ENCODE data around the gene COQ8A. TPM values are rescaled to one million over a fixed set of nuclear protein-coding genes. Genes with fewer than 3 reads are reported as not detected.

COQ8A gene
- total and polyA plus RNA-seq, 10 of the 15 experiments (the other 5 are each of a cell fraction or from before 2014, with no cell fraction given), result 0.72 to 24.8 (median 12.1) TPM

DNA sequence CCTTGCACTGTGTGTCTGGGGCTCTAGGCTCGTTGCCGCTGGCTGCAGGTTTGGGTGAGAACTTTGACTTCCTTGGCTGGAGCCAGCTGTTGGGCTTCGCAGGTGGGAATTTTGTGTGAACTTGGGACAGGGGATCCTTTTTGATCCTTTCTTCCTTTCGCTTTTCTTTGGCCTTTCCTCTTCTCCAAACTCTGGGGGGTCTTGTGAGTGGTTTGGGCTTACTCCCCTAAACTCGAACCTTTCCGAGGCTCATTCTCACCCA, 643 bp downstream of the COQ8A start:
- Histone ChIP-seq H3K4me1 (ENCODE audit: control insufficient read depth, insufficient read depth, low read length) (peaks cover 5% of the 10 kb centered on the region; the same call in 1 of the 2 replicates), H3K27me3 (replicated peaks in 1 of 2; ENCODE audit: control insufficient read depth in 2 of 2, insufficient read depth in 2 of 2, low read length in 1 of 2) (no peaks in the 10 kb centered on the region), H4K20me1 (ENCODE audit: control insufficient read depth, insufficient read depth) (no peaks in the 10 kb centered on the region), H3K4me2 (ENCODE audit: control insufficient read depth, insufficient read depth) (peak overlapping the region; percentile 99), H3K9me3 (replicated peaks; ENCODE audit: control insufficient read depth, insufficient read depth, low read length) (no peaks in the 10 kb centered on the region), H3K36me3 (ENCODE audit: control insufficient read depth in 2 of 2, insufficient read depth in 2 of 2, low read length in 1 of 2) (no peaks in the 10 kb centered on the region), H3K4me3 (peak overlapping the region; percentile 76), H3K79me2 (ENCODE audit: control insufficient read depth, insufficient read depth, low read length) (no peaks in the 10 kb centered on the region; the same call in none of the 2 replicates), H3K27ac (ENCODE audit: control insufficient read depth, insufficient read depth) (peak overlapping the region; percentile 28), H3K9ac (ENCODE audit: control insufficient read depth, insufficient read depth, low read length) (peak overlapping the region; percentile 66), H2AFZ (ENCODE audit: control insufficient read depth, low read depth, low read length) (peak overlapping the region; percentile 93)
- SMC1A ChIA-PET (ENCODE audit: uncharacterized antibody, unreplicated experiment), result no interaction called here
- RAD21 ChIA-PET (ENCODE audit: unreplicated experiment), result interaction anchor here (1.2 to 2.3 kb wide), 2 partner anchors 26 to 58 kb away, joined by 3 to 11 read pairs; no protein-coding TSS in a partner anchor
- DNase-seq (ENCODE audit: low read depth, low spot score) (no peak), ATAC-seq (no peak), FAIRE-seq (no peak)
- no peak for TF ChIP-seq MYB (IDR thresholded peaks at IDR 0.05; ENCODE audit: borderline replicate concordance, low read depth, low read length)
- TF ChIP-seq, protein P1, sequence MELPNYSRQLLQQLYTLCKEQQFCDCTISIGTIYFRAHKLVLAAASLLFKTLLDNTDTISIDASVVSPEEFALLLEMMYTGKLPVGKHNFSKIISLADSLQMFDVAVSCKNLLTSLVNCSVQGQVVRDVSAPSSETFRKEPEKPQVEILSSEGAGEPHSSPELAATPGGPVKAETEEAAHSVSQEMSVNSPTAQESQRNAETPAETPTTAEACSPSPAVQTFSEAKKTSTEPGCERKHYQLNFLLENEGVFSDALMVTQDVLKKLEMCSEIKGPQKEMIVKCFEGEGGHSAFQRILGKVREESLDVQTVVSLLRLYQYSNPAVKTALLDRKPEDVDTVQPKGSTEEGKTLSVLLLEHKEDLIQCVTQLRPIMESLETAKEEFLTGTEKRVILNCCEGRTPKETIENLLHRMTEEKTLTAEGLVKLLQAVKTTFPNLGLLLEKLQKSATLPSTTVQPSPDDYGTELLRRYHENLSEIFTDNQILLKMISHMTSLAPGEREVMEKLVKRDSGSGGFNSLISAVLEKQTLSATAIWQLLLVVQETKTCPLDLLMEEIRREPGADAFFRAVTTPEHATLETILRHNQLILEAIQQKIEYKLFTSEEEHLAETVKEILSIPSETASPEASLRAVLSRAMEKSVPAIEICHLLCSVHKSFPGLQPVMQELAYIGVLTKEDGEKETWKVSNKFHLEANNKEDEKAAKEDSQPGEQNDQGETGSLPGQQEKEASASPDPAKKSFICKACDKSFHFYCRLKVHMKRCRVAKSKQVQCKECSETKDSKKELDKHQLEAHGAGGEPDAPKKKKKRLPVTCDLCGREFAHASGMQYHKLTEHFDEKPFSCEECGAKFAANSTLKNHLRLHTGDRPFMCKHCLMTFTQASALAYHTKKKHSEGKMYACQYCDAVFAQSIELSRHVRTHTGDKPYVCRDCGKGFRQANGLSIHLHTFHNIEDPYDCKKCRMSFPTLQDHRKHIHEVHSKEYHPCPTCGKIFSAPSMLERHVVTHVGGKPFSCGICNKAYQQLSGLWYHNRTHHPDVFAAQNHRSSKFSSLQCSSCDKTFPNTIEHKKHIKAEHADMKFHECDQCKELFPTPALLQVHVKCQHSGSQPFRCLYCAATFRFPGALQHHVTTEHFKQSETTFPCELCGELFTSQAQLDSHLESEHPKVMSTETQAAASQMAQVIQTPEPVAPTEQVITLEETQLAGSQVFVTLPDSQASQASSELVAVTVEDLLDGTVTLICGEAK (IDR thresholded peaks at IDR 0.05; ENCODE audit: borderline replicate concordance), result peak; percentile 26; the same call in 1 of the 2 replicates
- TF ChIP-seq, protein P2, sequence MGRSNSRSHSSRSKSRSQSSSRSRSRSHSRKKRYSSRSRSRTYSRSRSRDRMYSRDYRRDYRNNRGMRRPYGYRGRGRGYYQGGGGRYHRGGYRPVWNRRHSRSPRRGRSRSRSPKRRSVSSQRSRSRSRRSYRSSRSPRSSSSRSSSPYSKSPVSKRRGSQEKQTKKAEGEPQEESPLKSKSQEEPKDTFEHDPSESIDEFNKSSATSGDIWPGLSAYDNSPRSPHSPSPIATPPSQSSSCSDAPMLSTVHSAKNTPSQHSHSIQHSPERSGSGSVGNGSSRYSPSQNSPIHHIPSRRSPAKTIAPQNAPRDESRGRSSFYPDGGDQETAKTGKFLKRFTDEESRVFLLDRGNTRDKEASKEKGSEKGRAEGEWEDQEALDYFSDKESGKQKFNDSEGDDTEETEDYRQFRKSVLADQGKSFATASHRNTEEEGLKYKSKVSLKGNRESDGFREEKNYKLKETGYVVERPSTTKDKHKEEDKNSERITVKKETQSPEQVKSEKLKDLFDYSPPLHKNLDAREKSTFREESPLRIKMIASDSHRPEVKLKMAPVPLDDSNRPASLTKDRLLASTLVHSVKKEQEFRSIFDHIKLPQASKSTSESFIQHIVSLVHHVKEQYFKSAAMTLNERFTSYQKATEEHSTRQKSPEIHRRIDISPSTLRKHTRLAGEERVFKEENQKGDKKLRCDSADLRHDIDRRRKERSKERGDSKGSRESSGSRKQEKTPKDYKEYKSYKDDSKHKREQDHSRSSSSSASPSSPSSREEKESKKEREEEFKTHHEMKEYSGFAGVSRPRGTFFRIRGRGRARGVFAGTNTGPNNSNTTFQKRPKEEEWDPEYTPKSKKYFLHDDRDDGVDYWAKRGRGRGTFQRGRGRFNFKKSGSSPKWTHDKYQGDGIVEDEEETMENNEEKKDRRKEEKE (IDR thresholded peaks at IDR 0.05), result no peak
- no peak for TF ChIP-seq NFXL1 (IDR thresholded peaks at IDR 0.05; ENCODE audit: borderline replicate concordance)
- no peak for TF ChIP-seq MEF2A (IDR thresholded peaks at IDR 0.05; ENCODE audit: insufficient read depth, low read depth, low read length)
- TF ChIP-seq STAT1 (conservative IDR thresholded peaks at IDR 0.05), result no peak
- WGBS (ENCODE audit: insufficient coverage, insufficient replicate concordance, low lambda C conversion rate, missing lambda C conversion rate), result 42% methylated on average over 6 of the region's 6 CpGs
- CTCF ChIA-PET, result interaction anchor here (0.9 kb wide), 1 partner anchor 308 kb away, joined by 4 read pairs; no protein-coding TSS in a partner anchor
- intact Hi-C loops (cut with micrococcal nuclease; ENCODE audit: unreplicated experiment) (no loop called here), in situ Hi-C loops (cut with MboI) (no loop called here)
- POLR2A ChIA-PET, result interaction anchor here (0.7 kb wide), 1 partner anchor 58 kb away, joined by 3 read pairs; no protein-coding TSS in a partner anchor
- TSS peak; percentile 64 for BruUV-seq (replicated peaks)

Measured in GM12878 (cell line).